A549 (cell line): Measurements from ENCODE around the gene MTA3. TPM values are rescaled to one million over a fixed set of nuclear protein-coding genes. Genes with fewer than 3 reads are reported as not detected.

Experiments
- ATAC-seq, 2 experiments: fragments of 200-7000 bp in 1 of 2; fragments of >200 bp in 1 of 2; cut with Nextera tagmentation in 1 of 2; cut with Tn5 transposase in 1 of 2; 3 replicates each; pipeline versions ENCODE4 v1.8.0 to v1.9.1; 2018 to 2020; ENCODE audit warnings: mild to moderate bottlenecking in 1 of 2, moderate library complexity in 1 of 2
- CTCF ChIA-PET: fragments of 300-600 bp; sonication (Branson Sonifier 250); formaldehyde crosslinking; extraction: SDS; loops from one replicate; lab custom pipeline; 2021; ENCODE audit warnings: antibody characterized with exemption, inconsistent platforms; lab: Yijun Ruan, JAX
- POLR2A ChIA-PET: fragments of 350-600 bp; formaldehyde crosslinking; extraction: SDS; loops from one replicate; lab custom pipeline; 2021; ENCODE audit warnings: antibody characterized with exemption, inconsistent platforms; lab: Yijun Ruan, JAX
- DNase-seq, 2 experiments: peaks; one replicate each; pipeline versions ENCODE4 v3.0.0 to v3.0.0-alpha.2; 2011 to 2016; ENCODE audit warnings: low read depth in 1 of 2, low spot score in 1 of 2
- FAIRE-seq: peaks from 2 replicates; lab custom pipeline; 2011; peaks lifted over from hg19 to GRCh38; lab: Jason Lieb, UNC
- H3K27ac ChIP-seq, 2 experiments: fragments of >200 bp; sonication (Bioruptor Twin); formaldehyde crosslinking; 3 replicates each; pipeline ENCODE4 v1.5.1; 2016 to 2017
- H3K4me1 ChIP-seq: fragments of >200 bp; sonication (Bioruptor Twin); formaldehyde crosslinking; 3 replicates; pipeline ENCODE4 v1.6.1; 2016
- H3K4me2 ChIP-seq: fragments of >200 bp; sonication (Bioruptor Twin); formaldehyde crosslinking; 3 replicates; pipeline ENCODE4 v1.6.1; 2016
- H3K4me3 ChIP-seq: fragments of >200 bp; sonication (Bioruptor Twin); formaldehyde crosslinking; 3 replicates; pipeline ENCODE4 v1.5.1; 2016
- H3K9me3 ChIP-seq: fragments of >200 bp; sonication (Bioruptor Twin); formaldehyde crosslinking; 3 replicates; pipeline ENCODE4 v1.6.1; 2016
- CBX2 ChIP-seq: fragments of 200-600 bp; sonication (generic); IDR thresholded peaks from 2 replicates; pipeline ENCODE4 v1.6.1; 2016; ENCODE audit warnings: low read depth, mild to moderate bottlenecking, borderline replicate concordance
- CBX8 ChIP-seq: fragments of 200-600 bp; sonication (generic); IDR thresholded peaks from 2 replicates; pipeline ENCODE4 v1.6.1; 2016
- CEBPB ChIP-seq, 2 experiments: fragments of >200 bp in 1 of 2; sonication (Bioruptor Twin) in 1 of 2; formaldehyde crosslinking in 1 of 2; IDR thresholded peaks; 2 replicates each; pipeline ENCODE4 v1.6.1; 2012 to 2016
- CHD4 ChIP-seq: fragments of 200-600 bp; sonication (generic); IDR thresholded peaks from 2 replicates; pipeline ENCODE4 v1.6.1; 2016; ENCODE audit warnings: antibody characterized with exemption, mild to moderate bottlenecking, borderline replicate concordance
- EP300 ChIP-seq, 2 experiments: fragments of >200 bp; sonication (Bioruptor Twin); formaldehyde crosslinking; IDR thresholded peaks; 2 replicates in 1 of 2; 3 replicates in 1 of 2; pipeline ENCODE4 v1.6.1; 2016 to 2017
- FOSL2 ChIP-seq, 2 experiments: fragments of 450-650 bp in 1 of 2; fragments of >200 bp in 1 of 2; sonication (Bioruptor Twin) in 1 of 2; formaldehyde crosslinking; IDR thresholded peaks; 2 replicates each; pipeline versions ENCODE4 v1.5.0 to v1.6.1; 2016 to 2020; ENCODE audit warnings: mild to moderate bottlenecking in 1 of 2, moderate library complexity in 1 of 2
- FOXS1 ChIP-seq: fragments of 250-450 bp; sonication (Bioruptor Pico); IDR thresholded peaks from 2 replicates; pipeline ENCODE4 v1.5.0; 2020; ENCODE audit warnings: mild to moderate bottlenecking, moderate library complexity
- HDAC2 ChIP-seq: fragments of 200-600 bp; sonication (generic); IDR thresholded peaks from 2 replicates; pipeline ENCODE4 v1.6.1; 2016
- HOXA7 ChIP-seq: fragments of 250-450 bp; sonication (Bioruptor Pico); IDR thresholded peaks from 2 replicates; pipeline ENCODE4 v1.5.0; 2020; ENCODE audit warnings: mild to moderate bottlenecking, moderate library complexity
- JUNB ChIP-seq: fragments of >200 bp; sonication (Bioruptor Twin); formaldehyde crosslinking; IDR thresholded peaks from 2 replicates; pipeline ENCODE4 v1.6.1; 2016
- MAZ ChIP-seq: fragments of 150-350 bp; IDR thresholded peaks from 2 replicates; pipeline ENCODE4 v1.6.1; 2014; ENCODE audit warnings: antibody characterized with exemption, low read depth, low read length, borderline replicate concordance
- NFE2L2 ChIP-seq: fragments of 150-350 bp; conservative IDR thresholded peaks from 2 replicates; pipeline ENCODE4 v1.6.1; 2014; ENCODE audit warnings: low read length
- NPAS2 ChIP-seq: fragments of 250-450 bp; sonication (Bioruptor Pico); IDR thresholded peaks from 2 replicates; pipeline ENCODE4 v1.8.0; 2022; ENCODE audit warnings: mild to moderate bottlenecking, moderate library complexity, borderline replicate concordance
- RCOR1 ChIP-seq: fragments of 150-350 bp; IDR thresholded peaks from 2 replicates; pipeline ENCODE4 v1.6.1; 2014; ENCODE audit warnings: antibody characterized with exemption, low read length, low read depth
- SMC3 ChIP-seq: fragments of >200 bp; sonication (Bioruptor Twin); formaldehyde crosslinking; IDR thresholded peaks from 3 replicates; pipeline ENCODE4 v1.6.1; 2018; ENCODE audit warnings: inconsistent platforms
- SREBF2 ChIP-seq: fragments of 450-650 bp; IDR thresholded peaks from 2 replicates; pipeline ENCODE4 v1.6.1; 2014; ENCODE audit warnings: mild to moderate bottlenecking, moderate library complexity
- USF2 ChIP-seq: fragments of 450-650 bp; IDR thresholded peaks from 2 replicates; pipeline ENCODE4 v1.6.1; 2014; ENCODE audit warnings: antibody characterized with exemption
- ZC3H11A ChIP-seq: fragments of 450-650 bp; IDR thresholded peaks from 2 replicates; pipeline ENCODE4 v1.6.1; 2014; ENCODE audit warnings: antibody characterized with exemption, mild to moderate bottlenecking
- ZFP36 ChIP-seq: fragments of 450-650 bp; IDR thresholded peaks from 2 replicates; pipeline ENCODE4 v1.6.1; 2014; ENCODE audit warnings: borderline replicate concordance; ENCODE audit not compliant: partially characterized antibody
- WGBS: methylation state at CpG from one replicate; pipeline ENCODE4 v1.1.6; 2017; ENCODE audit errors: missing lambda C conversion rate; 5-methylcytosine and 5-hydroxymethylcytosine counted together
- polyA plus RNA-seq, 4 experiments: library from polyadenylated mRNA; depleted of rRNA in 3 of 4; stranded (reverse); fragments of >200 nt; fragmentation: RNase III in 1 of 4; extraction: RNeasy Plus Mini Kit Qiagen cat#74134 plus additional on column Dnase treatment in 1 of 4; gene quantifications; 2 replicates in 3 of 4; 3 replicates in 1 of 4; pipeline ENCODE4 v1.2.3, GENCODE V29; 2011 to 2017
- TF ChIP-seq, protein P1 (sequence below): fragments of >200 bp; sonication (Bioruptor Twin); formaldehyde crosslinking; IDR thresholded peaks from 3 replicates; pipeline ENCODE4 v1.5.1; 2016
- TF ChIP-seq, protein P2 (sequence below): fragments of >200 bp; sonication (Bioruptor Twin); formaldehyde crosslinking; IDR thresholded peaks from 2 replicates; pipeline ENCODE4 v1.6.1; 2016
- TF ChIP-seq, protein P3 (sequence below): fragments of 200-600 bp; sonication (generic); IDR thresholded peaks from 2 replicates; pipeline ENCODE4 v1.6.1; 2016; ENCODE audit warnings: antibody characterized with exemption, mild to moderate bottlenecking, moderate library complexity
- TF ChIP-seq, protein P4 (sequence below): fragments of 250-450 bp; sonication (Bioruptor Pico); IDR thresholded peaks from 2 replicates; pipeline ENCODE4 v1.5.0; 2021; ENCODE audit warnings: mild to moderate bottlenecking, moderate library complexity, borderline replicate concordance

Gene MTA3
- polyA plus RNA-seq, 2 of the 4 experiments (the other 2 are of a cell fraction): 49.3 to 74.1 TPM

- Histone ChIP-seq H3K4me1 (peaks cover 5% of the 10 kb centered on the region), H3K9me3 (no peaks in the 10 kb centered on the region), H3K4me3 (no peak overlapping the region), H3K27ac (no peak overlapping the region), H3K4me2 (no peak overlapping the region)
- ATAC-seq (no peak), DNase-seq (no peak), FAIRE-seq (no peak)
- 46% methylated on average over 3 of the region's 3 CpGs for WGBS
- POLR2A ChIA-PET: no interaction called here
- TF ChIP-seq, protein P1, sequence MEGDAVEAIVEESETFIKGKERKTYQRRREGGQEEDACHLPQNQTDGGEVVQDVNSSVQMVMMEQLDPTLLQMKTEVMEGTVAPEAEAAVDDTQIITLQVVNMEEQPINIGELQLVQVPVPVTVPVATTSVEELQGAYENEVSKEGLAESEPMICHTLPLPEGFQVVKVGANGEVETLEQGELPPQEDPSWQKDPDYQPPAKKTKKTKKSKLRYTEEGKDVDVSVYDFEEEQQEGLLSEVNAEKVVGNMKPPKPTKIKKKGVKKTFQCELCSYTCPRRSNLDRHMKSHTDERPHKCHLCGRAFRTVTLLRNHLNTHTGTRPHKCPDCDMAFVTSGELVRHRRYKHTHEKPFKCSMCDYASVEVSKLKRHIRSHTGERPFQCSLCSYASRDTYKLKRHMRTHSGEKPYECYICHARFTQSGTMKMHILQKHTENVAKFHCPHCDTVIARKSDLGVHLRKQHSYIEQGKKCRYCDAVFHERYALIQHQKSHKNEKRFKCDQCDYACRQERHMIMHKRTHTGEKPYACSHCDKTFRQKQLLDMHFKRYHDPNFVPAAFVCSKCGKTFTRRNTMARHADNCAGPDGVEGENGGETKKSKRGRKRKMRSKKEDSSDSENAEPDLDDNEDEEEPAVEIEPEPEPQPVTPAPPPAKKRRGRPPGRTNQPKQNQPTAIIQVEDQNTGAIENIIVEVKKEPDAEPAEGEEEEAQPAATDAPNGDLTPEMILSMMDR: no peak
- TF ChIP-seq CEBPB (IDR thresholded peaks at IDR 0.05) (no peak), NFE2L2 (no peak), CBX2 (no peak), FOXS1 (CRISPR knock-in tag) (no peak), ZFP36 (no peak), SMC3 (no peak), EP300 (IDR thresholded peaks at IDR 0.05) (no peak), SREBF2 (no peak), ZC3H11A (no peak), USF2 (no peak), MAZ (no peak), RCOR1 (no peak), FOSL2 (IDR thresholded peaks at IDR 0.05) (no peak), FOSL2 (CRISPR knock-in tag; IDR thresholded peaks at IDR 0.05) (no peak), NPAS2 (CRISPR knock-in tag) (no peak)
- TF ChIP-seq, protein P2, sequence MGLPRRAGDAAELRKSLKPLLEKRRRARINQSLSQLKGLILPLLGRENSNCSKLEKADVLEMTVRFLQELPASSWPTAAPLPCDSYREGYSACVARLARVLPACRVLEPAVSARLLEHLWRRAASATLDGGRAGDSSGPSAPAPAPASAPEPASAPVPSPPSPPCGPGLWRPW: no peak
- TF ChIP-seq, protein P3, sequence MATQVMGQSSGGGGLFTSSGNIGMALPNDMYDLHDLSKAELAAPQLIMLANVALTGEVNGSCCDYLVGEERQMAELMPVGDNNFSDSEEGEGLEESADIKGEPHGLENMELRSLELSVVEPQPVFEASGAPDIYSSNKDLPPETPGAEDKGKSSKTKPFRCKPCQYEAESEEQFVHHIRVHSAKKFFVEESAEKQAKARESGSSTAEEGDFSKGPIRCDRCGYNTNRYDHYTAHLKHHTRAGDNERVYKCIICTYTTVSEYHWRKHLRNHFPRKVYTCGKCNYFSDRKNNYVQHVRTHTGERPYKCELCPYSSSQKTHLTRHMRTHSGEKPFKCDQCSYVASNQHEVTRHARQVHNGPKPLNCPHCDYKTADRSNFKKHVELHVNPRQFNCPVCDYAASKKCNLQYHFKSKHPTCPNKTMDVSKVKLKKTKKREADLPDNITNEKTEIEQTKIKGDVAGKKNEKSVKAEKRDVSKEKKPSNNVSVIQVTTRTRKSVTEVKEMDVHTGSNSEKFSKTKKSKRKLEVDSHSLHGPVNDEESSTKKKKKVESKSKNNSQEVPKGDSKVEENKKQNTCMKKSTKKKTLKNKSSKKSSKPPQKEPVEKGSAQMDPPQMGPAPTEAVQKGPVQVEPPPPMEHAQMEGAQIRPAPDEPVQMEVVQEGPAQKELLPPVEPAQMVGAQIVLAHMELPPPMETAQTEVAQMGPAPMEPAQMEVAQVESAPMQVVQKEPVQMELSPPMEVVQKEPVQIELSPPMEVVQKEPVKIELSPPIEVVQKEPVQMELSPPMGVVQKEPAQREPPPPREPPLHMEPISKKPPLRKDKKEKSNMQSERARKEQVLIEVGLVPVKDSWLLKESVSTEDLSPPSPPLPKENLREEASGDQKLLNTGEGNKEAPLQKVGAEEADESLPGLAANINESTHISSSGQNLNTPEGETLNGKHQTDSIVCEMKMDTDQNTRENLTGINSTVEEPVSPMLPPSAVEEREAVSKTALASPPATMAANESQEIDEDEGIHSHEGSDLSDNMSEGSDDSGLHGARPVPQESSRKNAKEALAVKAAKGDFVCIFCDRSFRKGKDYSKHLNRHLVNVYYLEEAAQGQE: no peak
- TF ChIP-seq, protein P4, sequence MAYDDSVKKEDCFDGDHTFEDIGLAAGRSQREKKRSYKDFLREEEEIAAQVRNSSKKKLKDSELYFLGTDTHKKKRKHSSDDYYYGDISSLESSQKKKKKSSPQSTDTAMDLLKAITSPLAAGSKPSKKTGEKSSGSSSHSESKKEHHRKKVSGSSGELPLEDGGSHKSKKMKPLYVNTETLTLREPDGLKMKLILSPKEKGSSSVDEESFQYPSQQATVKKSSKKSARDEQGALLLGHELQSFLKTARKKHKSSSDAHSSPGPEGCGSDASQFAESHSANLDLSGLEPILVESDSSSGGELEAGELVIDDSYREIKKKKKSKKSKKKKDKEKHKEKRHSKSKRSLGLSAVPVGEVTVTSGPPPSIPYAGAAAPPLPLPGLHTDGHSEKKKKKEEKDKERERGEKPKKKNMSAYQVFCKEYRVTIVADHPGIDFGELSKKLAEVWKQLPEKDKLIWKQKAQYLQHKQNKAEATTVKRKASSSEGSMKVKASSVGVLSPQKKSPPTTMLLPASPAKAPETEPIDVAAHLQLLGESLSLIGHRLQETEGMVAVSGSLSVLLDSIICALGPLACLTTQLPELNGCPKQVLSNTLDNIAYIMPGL (CRISPR knock-in tag): no peak
- CTCF ChIA-PET: interaction anchor here (1.6 kb wide), 1 partner anchor 10 kb away, joined by 11 read pairs; no protein-coding TSS in a partner anchor
Observed at GRCh38 chr2:42804338-42804737, 235.9 kb downstream of the MTA3 start.

- 73% methylated on average over 5 of the region's 5 CpGs for WGBS
- CTCF ChIA-PET: interaction anchor here (1.6 kb wide), 1 partner anchor 10 kb away, joined by 11 read pairs; no protein-coding TSS in a partner anchor
Observed at GRCh38 chr2:42804891-42805290, 236.5 kb downstream of the MTA3 start.

More at GRCh38 chr2:42804891-42805290, 236.5 kb downstream of the MTA3 start:
- H3K9me3 ChIP-seq: no peaks in the 10 kb centered on the region
- FAIRE-seq: no peak
- TF ChIP-seq HDAC2: no peak
- TF ChIP-seq CBX8: no peak
- no peak for TF ChIP-seq CHD4
- TF ChIP-seq JUNB: no peak
- no peak for TF ChIP-seq HOXA7
- TF ChIP-seq, all 56 proteins: peak for 0
- no peak overlapping the region for H3K4me2 ChIP-seq
- POLR2A ChIA-PET: no interaction called here
- DNase-seq (no peak), ATAC-seq (no peak)
- no peak overlapping the region for H3K4me3 ChIP-seq
- peaks cover 6% of the 10 kb centered on the region for H3K4me1 ChIP-seq
- no peak overlapping the region for H3K27ac ChIP-seq
